ENCODE results near the gene CACNA1C.

The CACNA1C gene

GRCh38 chr12:2142068-2142467, 89.3 kb downstream of the CACNA1C start:
- DNase-seq = no peak

- DNase-seq = no peak
Observed at GRCh38 chr12:2144951-2145350, 92.2 kb downstream of the CACNA1C start.

- DNase-seq = no peak
Observed at GRCh38 chr12:2145433-2145998, 92.7 kb downstream of the CACNA1C start.

- no peak for DNase-seq
Observed at GRCh38 chr12:2147335-2147734, 94.5 kb downstream of the CACNA1C start.

GRCh38 chr12:2149091-2149490, 96.3 kb downstream of the CACNA1C start:
- no peak for DNase-seq

- no peak for DNase-seq
Observed at GRCh38 chr12:2150833-2151232, 98.0 kb downstream of the CACNA1C start.

GRCh38 chr12:2151391-2151790, 98.6 kb downstream of the CACNA1C start:
- DNase-seq = no peak

GRCh38 chr12:2152134-2152533, 99.3 kb downstream of the CACNA1C start:
- DNase-seq = no peak

- no peak for DNase-seq
Observed at GRCh38 chr12:2154050-2154449, 101.3 kb downstream of the CACNA1C start.

GRCh38 chr12:2154521-2154920, 101.7 kb downstream of the CACNA1C start:
- no peak for DNase-seq

GRCh38 chr12:2156333-2156732, 103.5 kb downstream of the CACNA1C start:
- DNase-seq = no peak

GRCh38 chr12:2160043-2160442, 107.3 kb downstream of the CACNA1C start:
- peak; percentile 75 for DNase-seq

GRCh38 chr12:2161473-2161872, 108.7 kb downstream of the CACNA1C start:
- DNase-seq = no peak

- DNase-seq = no peak
Observed at GRCh38 chr12:2163177-2163941, 110.6 kb downstream of the CACNA1C start.

GRCh38 chr12:2165021-2165420, 112.2 kb downstream of the CACNA1C start:
- no peak for DNase-seq

GRCh38 chr12:2165927-2166326, 113.1 kb downstream of the CACNA1C start:
- DNase-seq = no peak

GRCh38 chr12:2166696-2167095, 113.9 kb downstream of the CACNA1C start:
- DNase-seq = no peak

- no peak for DNase-seq
Observed at GRCh38 chr12:2167231-2167630, 114.4 kb downstream of the CACNA1C start.

GRCh38 chr12:2168808-2169207, 116.0 kb downstream of the CACNA1C start:
- no peak for DNase-seq

GRCh38 chr12:2169489-2169888, 116.7 kb downstream of the CACNA1C start:
- DNase-seq = no peak

GRCh38 chr12:2169940-2170339, 117.2 kb downstream of the CACNA1C start:
- no peak for DNase-seq

GRCh38 chr12:2170376-2170775, 117.6 kb downstream of the CACNA1C start:
- DNase-seq = no peak

GRCh38 chr12:2171672-2172426, 119.1 kb downstream of the CACNA1C start:
- no peak for DNase-seq
